T-helper 2 cell treated with Interferon-gamma antibody and Interleukin-4, amounts not matched to agents 5 μg/mL and 100 μg/mL, for 36 hours (primary cell): ENCODE results near the gene FOXD4L1.
"Not testable (repeated sequence)": the region's sequence is repeated elsewhere in the genome, so short reads cannot be mapped to it uniquely, and the experiment has no call there.

ENCODE experiments used
- DNase-seq: peaks from one replicate; pipeline ENCODE4 v3.0.0; 2021; ENCODE audit warnings: low spot score
- H3K27ac Mint-ChIP-seq: one replicate; pipeline ENCODE4 v1.8.0; 2021; ENCODE audit warnings: mild to moderate bottlenecking, mixed read lengths
- H3K27me3 Mint-ChIP-seq: one replicate; pipeline ENCODE4 v1.8.0; 2021; ENCODE audit warnings: low read depth, mixed read lengths
- H3K36me3 Mint-ChIP-seq: one replicate; pipeline ENCODE4 v1.8.0; 2021; ENCODE audit warnings: low read depth, mixed read lengths
- H3K4me1 Mint-ChIP-seq: one replicate; pipeline ENCODE4 v1.8.0; 2021; ENCODE audit warnings: low read depth, mixed read lengths
- H3K4me3 Mint-ChIP-seq: one replicate; pipeline ENCODE4 v1.8.0; 2022; ENCODE audit warnings: mild to moderate bottlenecking, moderate library complexity, mixed read lengths
- H3K9me3 Mint-ChIP-seq: one replicate; pipeline ENCODE4 v1.8.0; 2021; ENCODE audit warnings: mixed read lengths

Gene FOXD4L1

DNA sequence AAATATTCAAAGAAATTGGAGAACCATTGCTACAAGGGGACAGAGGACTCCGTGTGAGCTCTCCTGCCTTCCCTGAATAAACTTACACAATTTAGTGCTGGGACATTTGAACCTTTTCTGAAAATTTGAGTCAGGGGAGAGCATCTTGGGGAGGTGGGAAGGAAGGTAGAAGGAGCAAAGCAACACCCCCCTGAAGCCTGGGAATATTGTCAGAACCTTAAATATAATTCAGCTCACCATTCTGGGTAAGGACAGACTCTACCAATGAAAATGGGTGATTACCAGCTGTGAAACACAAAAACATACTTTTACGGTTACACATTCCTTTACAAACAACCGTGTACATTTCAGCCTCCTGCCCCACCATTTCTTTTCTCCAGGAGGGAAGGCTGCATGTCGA is at the start of gene FOXD4L1:
FOXD4L1 (plus strand) TSS at position 301 of the 400 bp plus-strand sequence. CDS start 592 bp downstream, outside the sequence.
- not testable (repeated sequence) for DNase-seq, H3K36me3 Mint-ChIP-seq, H3K27ac Mint-ChIP-seq, H3K4me1 Mint-ChIP-seq, H3K9me3 Mint-ChIP-seq
- H3K4me3 Mint-ChIP-seq = peak within 1 kb of the TSS; percentile 54
- peaks cover 33% of the 10 kb centered on the region for H3K27me3 Mint-ChIP-seq

DNA sequence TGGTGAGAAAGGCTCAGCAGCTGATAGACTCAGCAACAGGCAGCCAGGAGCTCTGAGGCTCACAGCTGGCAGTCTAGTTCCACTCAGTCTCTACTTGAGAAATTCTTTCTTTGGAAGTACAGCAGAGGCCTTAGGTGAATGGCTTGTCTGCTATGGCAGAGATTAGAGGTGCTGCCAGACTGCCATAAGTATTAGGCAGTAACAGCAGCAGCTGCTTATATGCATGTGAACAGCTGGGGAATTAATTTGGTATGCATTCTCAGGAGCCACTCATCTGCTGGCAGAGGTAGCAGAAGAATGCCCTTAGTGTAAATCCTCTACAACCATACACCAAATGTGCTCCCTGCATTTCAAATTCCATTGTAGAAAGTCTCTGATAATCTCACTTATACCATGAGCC is 32.7 kb upstream of the FOXD4L1 start:
- H3K4me1 Mint-ChIP-seq, H3K36me3 Mint-ChIP-seq, H3K9me3 Mint-ChIP-seq, H3K27ac Mint-ChIP-seq, H3K4me3 Mint-ChIP-seq, DNase-seq, H3K27me3 Mint-ChIP-seq: not testable (repeated sequence)

DNA sequence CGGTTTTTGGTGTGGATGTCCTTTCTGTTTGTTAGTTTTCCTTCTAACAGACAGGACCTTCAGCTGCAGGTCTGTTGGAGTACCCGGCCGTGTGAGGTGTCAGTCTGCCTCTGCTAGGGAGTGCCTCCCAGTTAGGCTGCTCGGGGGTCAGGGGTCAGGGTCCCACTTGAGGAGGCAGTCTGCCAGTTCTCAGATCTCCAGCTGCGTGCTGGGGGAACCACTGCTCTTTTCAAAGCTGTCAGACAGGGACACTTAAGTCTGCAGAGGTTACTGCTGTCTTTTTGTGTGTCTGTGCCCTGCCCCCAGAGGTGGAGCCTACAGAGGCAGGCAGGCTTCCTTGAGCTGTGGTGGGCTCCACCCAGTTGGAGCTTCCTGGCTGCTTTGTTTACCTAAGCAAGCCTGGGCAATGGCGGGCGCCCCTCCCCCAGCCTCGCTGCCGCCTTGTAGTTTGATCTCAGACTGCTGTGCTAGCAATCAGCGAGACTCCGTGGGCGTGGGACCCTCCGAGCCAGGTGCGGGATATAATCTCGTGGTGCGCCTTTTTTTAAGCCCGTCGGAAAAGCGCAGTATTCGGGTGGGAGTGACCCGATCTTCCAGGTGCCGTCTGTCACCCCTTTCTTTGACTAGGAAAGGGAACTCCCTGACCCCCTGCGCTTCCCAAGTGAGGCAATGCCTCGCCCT is 21.6 kb upstream of the FOXD4L1 start:
- DNase-seq, H3K27ac Mint-ChIP-seq, H3K4me1 Mint-ChIP-seq, H3K9me3 Mint-ChIP-seq, H3K27me3 Mint-ChIP-seq, H3K4me3 Mint-ChIP-seq: not testable (repeated sequence)
- H3K36me3 Mint-ChIP-seq = peaks cover 11% of the 10 kb centered on the region

DNA sequence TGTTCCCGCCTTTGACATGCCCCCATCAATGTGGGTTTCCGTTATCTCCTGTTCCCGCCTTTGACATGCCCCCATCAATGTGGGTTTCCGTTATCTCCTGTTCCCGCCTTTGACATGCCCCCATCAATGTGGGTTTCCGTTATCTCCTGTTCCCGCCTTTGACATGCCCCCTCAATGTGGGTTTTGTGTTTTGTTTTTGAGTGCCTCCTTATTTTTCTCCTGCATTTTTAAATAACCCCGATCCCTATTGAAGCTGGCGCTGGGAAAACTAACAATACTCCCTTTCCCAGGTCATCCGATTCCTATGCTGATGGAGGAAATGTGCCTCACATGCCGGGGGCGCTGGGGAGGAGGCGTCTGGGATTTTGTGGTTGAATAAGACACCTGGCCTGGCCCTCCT is 1.9 kb upstream of the FOXD4L1 start:
- H3K9me3 Mint-ChIP-seq, H3K27ac Mint-ChIP-seq, H3K36me3 Mint-ChIP-seq, DNase-seq, H3K4me1 Mint-ChIP-seq, H3K4me3 Mint-ChIP-seq: not testable (repeated sequence)
- H3K27me3 Mint-ChIP-seq = peaks cover 22% of the 10 kb centered on the region

DNA sequence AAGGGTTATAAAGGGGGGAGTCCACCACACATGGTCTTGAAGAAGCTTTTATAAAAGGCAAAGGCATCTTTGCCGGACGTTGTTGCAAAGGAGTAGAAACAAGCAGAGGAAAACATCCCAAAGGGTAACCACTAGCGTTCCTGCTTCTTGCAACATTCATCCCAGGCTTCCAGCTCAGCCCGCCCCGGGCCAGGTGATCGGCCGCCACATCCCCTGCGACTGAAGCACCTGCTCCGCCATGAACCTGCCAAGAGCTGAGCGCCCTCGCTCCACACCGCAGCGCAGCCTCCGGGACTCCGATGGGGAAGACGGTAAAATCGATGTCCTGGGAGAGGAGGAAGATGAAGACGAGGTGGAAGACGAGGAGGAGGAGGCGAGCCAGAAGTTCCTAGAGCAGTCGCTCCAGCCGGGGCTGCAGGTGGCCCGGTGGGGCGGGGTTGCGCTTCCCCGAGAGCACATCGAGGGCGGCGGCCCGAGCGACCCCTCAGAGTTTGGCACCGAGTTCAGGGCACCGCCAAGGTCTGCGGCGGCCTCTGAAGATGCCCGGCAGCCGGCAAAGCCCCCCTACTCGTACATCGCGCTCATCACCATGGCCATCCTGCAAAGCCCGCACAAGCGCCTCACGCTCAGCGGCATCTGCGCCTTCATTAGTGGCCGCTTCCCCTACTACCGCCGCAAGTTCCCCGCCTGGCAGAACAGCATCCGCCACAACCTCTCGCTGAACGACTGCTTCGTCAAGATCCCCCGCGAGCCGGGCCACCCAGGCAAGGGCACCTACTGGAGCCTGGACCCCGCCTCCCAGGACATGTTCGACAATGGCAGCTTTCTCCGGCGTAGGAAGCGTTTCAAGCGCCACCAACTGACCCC is 787 bp downstream of the FOXD4L1 start:
- not testable (repeated sequence) for H3K27ac Mint-ChIP-seq, DNase-seq, H3K4me1 Mint-ChIP-seq, H3K9me3 Mint-ChIP-seq, H3K36me3 Mint-ChIP-seq
- Mint-ChIP-seq H3K4me3 (peak overlapping the region; percentile 54), H3K27me3 (peaks cover 37% of the 10 kb centered on the region)

DNA sequence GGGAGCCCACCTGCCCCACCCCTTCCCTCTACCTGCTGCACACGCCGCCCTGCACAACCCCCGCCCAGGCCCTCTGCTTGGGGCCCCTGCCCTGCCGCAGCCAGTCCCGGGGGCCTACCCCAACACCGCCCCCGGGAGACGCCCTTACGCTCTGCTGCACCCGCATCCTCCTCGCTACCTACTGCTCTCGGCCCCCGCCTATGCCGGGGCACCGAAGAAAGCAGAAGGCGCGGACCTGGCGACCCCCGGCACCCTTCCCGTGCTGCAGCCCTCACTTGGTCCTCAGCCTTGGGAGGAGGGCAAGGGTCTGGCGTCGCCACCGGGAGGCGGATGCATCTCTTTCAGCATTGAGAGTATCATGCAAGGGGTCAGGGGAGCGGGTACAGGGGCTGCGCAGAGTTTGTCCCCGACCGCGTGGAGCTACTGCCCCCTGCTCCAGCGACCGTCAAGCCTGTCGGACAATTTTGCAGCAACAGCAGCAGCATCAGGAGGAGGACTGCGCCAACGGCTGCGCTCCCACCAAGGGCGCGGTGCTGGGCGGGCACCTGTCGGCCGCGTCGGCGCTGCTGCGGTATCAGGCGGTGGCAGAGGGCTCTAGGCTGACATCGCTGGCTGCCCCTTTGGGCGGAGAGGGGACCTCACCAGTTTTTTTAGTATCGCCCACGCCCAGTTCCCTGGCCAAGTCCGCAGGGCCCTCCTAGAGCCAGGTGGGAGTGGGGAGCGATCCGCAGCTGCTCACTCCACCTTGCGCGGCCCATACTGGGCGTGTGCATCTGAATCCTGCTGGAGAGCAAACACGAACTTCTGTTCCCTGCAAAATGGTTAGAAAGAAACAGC is 1.6 kb downstream of the FOXD4L1 start:
- Mint-ChIP-seq H3K4me3 (peak overlapping the region; percentile 37), H3K27me3 (peaks cover 39% of the 10 kb centered on the region)
- not testable (repeated sequence) for H3K9me3 Mint-ChIP-seq, H3K4me1 Mint-ChIP-seq, H3K36me3 Mint-ChIP-seq, H3K27ac Mint-ChIP-seq, DNase-seq

DNA sequence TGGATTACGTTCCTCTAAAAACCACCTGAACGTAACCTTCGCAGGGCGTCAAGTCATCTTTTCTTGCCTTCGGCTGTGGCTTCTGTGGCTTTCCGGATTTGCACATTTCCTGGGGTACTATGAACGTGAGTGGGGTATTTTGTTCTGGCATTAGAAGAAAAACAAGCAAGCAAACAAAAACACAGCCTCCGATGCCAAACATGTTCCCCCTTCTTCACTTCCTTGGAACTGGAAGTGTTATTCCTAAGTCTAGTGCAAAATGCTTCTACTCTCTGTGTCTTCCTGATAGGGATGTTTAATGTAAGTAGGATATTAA is 2.2 kb downstream of the FOXD4L1 start:
- H3K4me1 Mint-ChIP-seq, H3K36me3 Mint-ChIP-seq, H3K9me3 Mint-ChIP-seq, H3K27ac Mint-ChIP-seq: not testable (repeated sequence)
- Mint-ChIP-seq H3K27me3 (peaks cover 39% of the 10 kb centered on the region), H3K4me3 (peak overlapping the region; percentile 37)
- DNase-seq = peak; percentile 21

DNA sequence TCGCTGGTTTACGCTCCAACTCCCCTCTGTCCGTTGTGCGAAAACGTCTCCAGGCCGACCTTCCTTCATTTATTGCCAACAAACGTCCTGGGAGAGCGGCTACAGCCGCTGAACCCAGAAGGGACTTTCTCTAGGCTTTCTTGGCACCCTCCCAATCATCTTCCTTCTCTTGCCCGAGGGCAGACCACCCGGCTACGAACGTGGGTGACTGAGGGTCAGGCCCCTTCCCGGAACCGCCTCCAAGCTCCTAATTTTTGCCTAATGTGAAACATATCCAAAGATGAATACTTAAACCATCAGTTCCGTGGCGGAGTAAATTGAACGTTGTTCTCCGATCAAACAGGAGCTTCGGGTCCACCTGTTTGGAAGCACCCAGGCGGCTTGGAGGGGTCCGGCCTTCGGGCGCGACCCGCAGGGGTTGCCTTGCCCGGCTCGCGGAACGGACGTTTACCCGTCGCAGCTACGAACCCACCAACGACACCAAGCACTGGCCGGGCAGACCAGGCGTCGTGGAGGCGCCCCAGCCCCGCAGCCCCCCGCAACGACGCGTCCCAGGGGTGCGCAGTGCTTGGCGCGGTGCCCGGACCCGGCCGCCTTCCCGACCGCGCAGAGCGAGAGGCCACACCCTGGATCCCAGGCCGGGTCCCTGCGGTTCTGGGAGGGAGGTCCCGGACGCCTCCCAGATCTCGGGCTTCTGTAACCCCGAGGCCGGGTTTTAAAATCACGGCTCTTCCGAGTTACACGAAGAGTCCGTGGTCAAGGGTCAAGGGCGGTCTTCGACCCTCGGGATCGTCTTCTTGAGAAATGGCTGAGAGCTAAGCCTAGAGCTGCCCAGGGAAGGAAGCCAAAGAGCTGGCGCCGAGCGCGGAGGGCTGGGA is 4.0 kb downstream of the FOXD4L1 start:
- H3K4me1 Mint-ChIP-seq, DNase-seq, H3K9me3 Mint-ChIP-seq, H3K36me3 Mint-ChIP-seq: not testable (repeated sequence)
- peak overlapping the region; percentile 73 for H3K4me3 Mint-ChIP-seq
- peak overlapping the region; percentile 73 for H3K27ac Mint-ChIP-seq
- H3K27me3 Mint-ChIP-seq = peaks cover 42% of the 10 kb centered on the region

DNA sequence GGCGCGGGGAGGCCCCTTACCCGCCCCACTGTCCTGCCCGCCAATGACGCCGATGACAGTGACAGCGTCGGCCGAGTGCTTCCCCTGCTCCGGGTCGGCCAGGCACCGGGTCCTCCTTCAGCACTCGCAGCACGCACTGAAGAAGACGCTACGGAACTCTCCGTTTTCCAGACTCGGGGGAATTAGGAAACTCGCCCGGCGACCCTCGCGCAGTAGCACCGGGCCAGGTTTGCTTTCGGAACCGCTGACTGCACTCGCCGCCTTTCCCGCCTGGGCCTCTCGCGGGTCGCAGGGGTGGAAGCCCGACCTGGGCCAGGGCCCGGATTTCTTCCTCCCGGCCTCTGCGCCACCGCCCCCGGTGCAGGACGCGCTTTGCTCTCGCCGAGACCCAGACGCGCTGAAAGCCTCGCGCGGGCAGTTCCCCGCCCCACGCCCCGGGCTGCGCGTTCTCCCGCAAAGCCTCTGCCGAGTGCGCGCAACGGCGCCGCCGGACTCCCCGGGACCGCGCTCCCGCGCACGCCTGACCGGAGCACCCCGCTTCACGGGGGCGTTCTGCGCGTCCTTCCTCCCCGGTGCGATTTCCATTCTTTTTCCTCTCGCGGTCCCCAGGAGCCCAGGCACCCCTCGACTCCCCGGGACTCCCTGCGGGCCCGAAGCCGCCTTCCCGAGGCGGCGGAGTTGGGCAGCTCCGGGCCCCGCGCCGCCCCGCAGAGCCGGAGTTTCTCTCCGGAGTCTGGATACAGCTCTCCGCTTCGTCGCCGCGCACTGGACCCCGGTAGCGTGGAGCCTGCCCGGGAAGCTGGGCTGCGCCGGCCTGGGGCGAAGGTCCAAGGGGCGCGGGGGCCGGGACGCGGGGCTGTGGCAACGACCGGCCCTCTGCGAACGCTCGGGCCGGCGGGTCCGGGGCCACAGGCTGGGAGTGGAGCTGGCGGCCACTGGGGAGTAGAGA is 4.9 kb downstream of the FOXD4L1 start:
- Mint-ChIP-seq H3K27ac (peak overlapping the region; percentile 41), H3K27me3 (peaks cover 44% of the 10 kb centered on the region), H3K4me3 (peak overlapping the region; percentile 73)
- H3K4me1 Mint-ChIP-seq, H3K9me3 Mint-ChIP-seq, H3K36me3 Mint-ChIP-seq: not testable (repeated sequence)
- DNase-seq = peak; percentile 47

DNA sequence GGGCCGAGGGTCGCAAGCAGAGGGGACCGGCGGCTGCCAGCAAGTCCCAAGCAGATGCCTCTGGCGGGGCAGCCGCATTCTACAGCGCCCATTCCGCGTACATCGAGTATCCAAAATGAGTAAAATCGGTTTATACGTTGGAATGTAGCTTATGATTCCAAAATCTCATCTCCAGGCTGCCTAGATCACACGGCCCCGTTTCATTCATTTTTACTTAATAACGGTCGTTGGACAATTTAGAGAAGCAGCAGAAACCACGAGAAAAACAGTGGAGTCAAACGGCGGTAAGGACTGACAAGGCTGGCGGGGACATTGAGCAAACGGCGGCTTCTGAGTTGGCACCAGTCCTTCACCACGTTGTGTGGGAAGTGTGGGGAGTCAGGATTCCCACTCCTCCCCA is 5.6 kb downstream of the FOXD4L1 start:
- not testable (repeated sequence) for H3K4me1 Mint-ChIP-seq, DNase-seq, H3K9me3 Mint-ChIP-seq, H3K36me3 Mint-ChIP-seq, H3K27ac Mint-ChIP-seq
- Mint-ChIP-seq H3K27me3 (peaks cover 42% of the 10 kb centered on the region), H3K4me3 (peak overlapping the region; percentile 27)

DNA sequence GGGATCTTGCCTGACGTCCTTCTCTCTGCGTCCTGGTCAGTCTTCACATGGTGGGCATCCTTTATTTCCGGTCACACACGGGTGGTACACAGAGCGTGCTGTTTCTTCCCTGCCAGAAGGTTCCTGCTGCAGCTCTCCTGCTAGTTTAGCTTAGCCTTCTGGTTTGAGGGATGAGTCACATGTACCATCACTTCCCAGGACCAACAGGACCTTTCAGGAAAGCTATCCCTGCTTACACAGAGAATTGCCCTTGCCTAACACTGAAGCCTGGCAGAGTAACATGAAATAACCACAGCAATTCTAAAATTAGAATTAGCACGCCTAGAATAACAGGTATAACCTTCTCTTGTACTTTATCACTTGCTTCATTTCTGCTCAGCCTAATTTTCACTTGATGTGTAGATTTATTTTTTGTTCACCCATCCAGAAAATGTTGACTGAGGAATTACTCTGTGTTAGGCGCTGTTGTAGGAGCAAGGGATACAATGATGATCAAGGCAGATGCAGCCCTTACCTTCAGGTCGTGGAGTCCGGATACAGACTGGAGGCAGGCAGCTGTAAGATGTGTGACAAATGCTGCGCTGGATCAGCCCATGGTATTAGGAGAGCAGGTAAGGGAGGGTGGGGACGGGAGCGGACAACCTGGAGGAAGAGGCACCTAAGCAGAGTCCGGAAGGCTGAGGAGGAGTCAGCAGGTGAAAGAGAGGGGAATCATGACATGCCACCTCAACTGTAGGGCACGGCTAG is 9.1 kb downstream of the FOXD4L1 start:
- not testable (repeated sequence) for H3K27ac Mint-ChIP-seq, H3K36me3 Mint-ChIP-seq, H3K4me1 Mint-ChIP-seq, H3K4me3 Mint-ChIP-seq, DNase-seq, H3K9me3 Mint-ChIP-seq
- H3K27me3 Mint-ChIP-seq = peaks cover 31% of the 10 kb centered on the region

DNA sequence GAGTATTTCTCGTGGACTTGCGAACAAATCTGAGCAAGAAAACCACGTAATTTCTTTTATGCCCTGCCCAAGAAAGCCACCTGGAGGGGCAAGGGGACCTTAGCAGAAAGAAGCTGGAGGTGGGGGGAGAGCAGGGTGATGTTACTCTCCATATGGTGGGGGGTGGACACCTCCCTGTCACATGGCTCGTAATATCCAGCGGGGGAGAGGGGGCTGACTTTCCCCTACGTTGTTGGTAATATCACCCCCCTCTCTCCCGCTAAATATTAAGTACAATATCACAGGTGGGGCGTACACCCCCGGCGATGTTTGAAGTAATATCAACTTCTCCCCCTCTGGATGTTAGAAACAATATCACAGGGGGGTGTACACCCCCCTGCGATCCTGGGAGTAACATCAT is 9.7 kb downstream of the FOXD4L1 start:
- peaks cover 27% of the 10 kb centered on the region for H3K27me3 Mint-ChIP-seq
- H3K4me1 Mint-ChIP-seq = not testable (repeated sequence)

More for the DNA sequence above, 9.7 kb downstream of the FOXD4L1 start:
- DNase-seq, H3K4me3 Mint-ChIP-seq, H3K36me3 Mint-ChIP-seq, H3K27ac Mint-ChIP-seq, H3K9me3 Mint-ChIP-seq: not testable (repeated sequence)
